Caco-2 (cell line): ENCODE data around the gene TAF4B. TPM values are rescaled to one million over a fixed set of nuclear protein-coding genes. Genes with fewer than 3 reads are reported as not detected.
"Not testable (repeated sequence)": the region's sequence is repeated elsewhere in the genome, so short reads cannot be mapped to it uniquely, and the experiment has no call there.

Source experiments
- BruUV-seq: library from RNA; stranded (reverse); fragments of 400-500 nt; replicated peaks from 2 replicates; lab custom pipeline; 2021; lab: Mats Ljungman, UMichigan
- CTCF ChIA-PET: fragments of 300-600 bp; sonication (Branson Sonifier 250); formaldehyde crosslinking; loops from one replicate; lab custom pipeline; 2022; ENCODE audit warnings: antibody characterized with exemption; lab: Charles Lee
- POLR2A ChIA-PET: fragments of 300-600 bp; sonication (Branson Sonifier 250); formaldehyde crosslinking; loops from one replicate; lab custom pipeline; 2022; ENCODE audit warnings: antibody characterized with exemption; lab: Charles Lee
- DNase-seq, 2 experiments: peaks; one replicate each; pipeline versions ENCODE4 v3.0.0 to v3.0.0-alpha.2; 2020 to 2022
- H3K27me3 ChIP-seq: replicated peaks from 2 replicates; pipeline ENCODE4 v1.6.0; 2011; ENCODE audit warnings: low read length; ENCODE audit not compliant: control insufficient read depth, insufficient read depth
- H3K36me3 ChIP-seq: 2 replicates; pipeline ENCODE4 v1.5.1; 2011; ENCODE audit warnings: low read length; ENCODE audit not compliant: control insufficient read depth, insufficient read depth
- H3K4me1 ChIP-seq: fragments of 250-450 bp; sonication (Bioruptor Pico); 2 replicates; pipeline ENCODE4 v1.5.1; 2020; ENCODE audit warnings: mild to moderate bottlenecking
- H3K4me3 ChIP-seq: 2 replicates; pipeline ENCODE4 v1.5.1; 2011; ENCODE audit warnings: low read depth, mild to moderate bottlenecking, control low read depth, low read length
- H3K9me3 ChIP-seq: fragments of 250-450 bp; sonication (Bioruptor Pico); 2 replicates; pipeline ENCODE4 v1.5.1; 2020; ENCODE audit warnings: mild to moderate bottlenecking, moderate library complexity
- H3K27ac Mint-ChIP-seq: one replicate; pipeline ENCODE4 v1.8.0; 2022; ENCODE audit warnings: mixed read lengths; ENCODE audit not compliant: unreplicated experiment
- H3K27me3 Mint-ChIP-seq: one replicate; pipeline ENCODE4 v1.8.0; 2022; ENCODE audit warnings: mixed read lengths; ENCODE audit not compliant: insufficient read depth, unreplicated experiment
- H3K36me3 Mint-ChIP-seq: one replicate; pipeline ENCODE4 v1.8.0; 2022; ENCODE audit warnings: mild to moderate bottlenecking, mixed read lengths; ENCODE audit not compliant: insufficient read depth, unreplicated experiment
- H3K4me1 Mint-ChIP-seq: one replicate; pipeline ENCODE4 v1.8.0; 2022; ENCODE audit warnings: low read depth, mixed read lengths; ENCODE audit not compliant: unreplicated experiment
- H3K4me3 Mint-ChIP-seq: one replicate; pipeline ENCODE4 v1.8.0; 2022; ENCODE audit warnings: mild to moderate bottlenecking, moderate library complexity, mixed read lengths; ENCODE audit not compliant: unreplicated experiment
- H3K9me3 Mint-ChIP-seq: one replicate; pipeline ENCODE4 v1.8.0; 2022; ENCODE audit warnings: mixed read lengths; ENCODE audit not compliant: unreplicated experiment
- CTCF ChIP-seq, 2 experiments: fragments of 200-600 bp in 1 of 2; IDR thresholded peaks; 1 replicate in 1 of 2; 2 replicates in 1 of 2; pipeline versions ENCODE4 v1.5.1 to v1.8.0; 2011 to 2022; ENCODE audit warnings: antibody characterized with exemption in 1 of 2, control low read depth in 1 of 2, inconsistent platforms in 1 of 2, low read depth in 1 of 2, low read length in 1 of 2, mild to moderate bottlenecking in 1 of 2, moderate library complexity in 1 of 2; ENCODE audit not compliant: insufficient read depth in 1 of 2, severe bottlenecking in 1 of 2, unreplicated experiment in 1 of 2
- intact Hi-C: fragments of 100-400 bp; cut with micrococcal nuclease; formaldehyde crosslinking; loops from one replicate; pipeline ENCODE4 v1.10.0; 2022; ENCODE audit not compliant: unreplicated experiment
- total RNA-seq: library from RNA; stranded (reverse); gene quantifications from 2 replicates; pipeline ENCODE4 v1.2.3, GENCODE V29; 2022

TAF4B gene
- total RNA-seq, 1 experiment from 2014 or later: 2.6 TPM

- H3K4me1 Mint-ChIP-seq: peaks cover 6% of the 10 kb centered on the region
- H3K36me3 Mint-ChIP-seq: no peaks in the 10 kb centered on the region
- intact Hi-C loops: no loop called here
- no peak for TF ChIP-seq CTCF (IDR thresholded peaks at IDR 0.05; ENCODE audit: insufficient read depth in 1 of 2, low read depth in 1 of 2, low read length in 1 of 2, severe bottlenecking in 1 of 2, unreplicated experiment in 1 of 2)
- H3K4me3 Mint-ChIP-seq: no peak overlapping the region
- H3K4me1 ChIP-seq: peaks cover 10% of the 10 kb centered on the region
- no peaks in the 10 kb centered on the region for H3K36me3 ChIP-seq
- no peak overlapping the region for H3K4me3 ChIP-seq
- no TSS peak for BruUV-seq
- ChIA-PET POLR2A (no interaction called here), CTCF (no interaction called here)
- H3K9me3 Mint-ChIP-seq: no peaks in the 10 kb centered on the region
- no peaks in the 10 kb centered on the region for H3K27me3 ChIP-seq
- no peaks in the 10 kb centered on the region for H3K9me3 ChIP-seq
- no peak overlapping the region for H3K27ac Mint-ChIP-seq
- no peaks in the 10 kb centered on the region for H3K27me3 Mint-ChIP-seq
- no peak for DNase-seq
Measured at GRCh38 chr18:26370037-26370436, 143.8 kb downstream of the TAF4B start.

GRCh38 chr18:26376105-26376504 lies 149.9 kb downstream of the TAF4B start:
- H3K27me3 Mint-ChIP-seq: no peaks in the 10 kb centered on the region
- POLR2A ChIA-PET: no interaction called here
- intact Hi-C loops: no loop called here
- H3K4me3 Mint-ChIP-seq: no peak overlapping the region
- no TSS peak for BruUV-seq
- H3K4me1 Mint-ChIP-seq: no peaks in the 10 kb centered on the region
- H3K4me1 ChIP-seq: no peaks in the 10 kb centered on the region
- H3K27ac Mint-ChIP-seq: no peak overlapping the region
- no peak for TF ChIP-seq CTCF (IDR thresholded peaks at IDR 0.05; ENCODE audit: insufficient read depth in 1 of 2, low read depth in 1 of 2, low read length in 1 of 2, severe bottlenecking in 1 of 2, unreplicated experiment in 1 of 2)
- no peaks in the 10 kb centered on the region for H3K36me3 Mint-ChIP-seq
- no peaks in the 10 kb centered on the region for H3K36me3 ChIP-seq
- no peak for DNase-seq
- no peaks in the 10 kb centered on the region for H3K9me3 ChIP-seq
- CTCF ChIA-PET: no interaction called here
- no peaks in the 10 kb centered on the region for H3K9me3 Mint-ChIP-seq
- no peaks in the 10 kb centered on the region for H3K27me3 ChIP-seq
- H3K4me3 ChIP-seq: no peak overlapping the region

GRCh38 chr18:26378701-26379100 lies 152.5 kb downstream of the TAF4B start:
- Histone ChIP-seq H3K36me3 (no peaks in the 10 kb centered on the region), H3K27me3 (no peaks in the 10 kb centered on the region), H3K4me3 (no peak overlapping the region), H3K4me1 (no peaks in the 10 kb centered on the region), H3K9me3 (no peaks in the 10 kb centered on the region)
- no peak for TF ChIP-seq CTCF (IDR thresholded peaks at IDR 0.05; ENCODE audit: insufficient read depth in 1 of 2, low read depth in 1 of 2, low read length in 1 of 2, severe bottlenecking in 1 of 2, unreplicated experiment in 1 of 2)
- Mint-ChIP-seq H3K36me3 (no peaks in the 10 kb centered on the region), H3K4me3 (no peak overlapping the region), H3K27me3 (no peaks in the 10 kb centered on the region), H3K4me1 (no peaks in the 10 kb centered on the region), H3K9me3 (no peaks in the 10 kb centered on the region), H3K27ac (no peak overlapping the region)
- BruUV-seq: no TSS peak
- DNase-seq: no peak
- ChIA-PET POLR2A (no interaction called here), CTCF (no interaction called here)
- intact Hi-C loops: no loop called here

- H3K9me3 ChIP-seq, H3K9me3 Mint-ChIP-seq, H3K27me3 Mint-ChIP-seq, H3K4me1 Mint-ChIP-seq, H3K4me3 ChIP-seq, H3K27me3 ChIP-seq, BruUV-seq, H3K4me3 Mint-ChIP-seq, H3K36me3 ChIP-seq, POLR2A ChIA-PET, DNase-seq, CTCF ChIA-PET, H3K36me3 Mint-ChIP-seq, H3K27ac Mint-ChIP-seq: not testable (repeated sequence)
- intact Hi-C loops: loop anchor here (10.0 kb wide), 2 partner anchors 83 to 273 kb away; no protein-coding TSS in a partner anchor
- H3K4me1 ChIP-seq: peaks cover 11% of the 10 kb centered on the region; the same call in 1 of the 2 replicates
Measured at GRCh38 chr18:26381555-26381954, 155.3 kb downstream of the TAF4B start.
